Skeletal muscle cell (primary cell): Measurements from ENCODE around the gene PCBD2.
A peak's percentile ranks its signal among the peaks of the same experiment; 100 is the strongest.
"Not testable (repeated sequence)": the region's sequence is repeated elsewhere in the genome, so short reads cannot be mapped to it uniquely, and the experiment has no call there.

Experiments used
- DNase-seq: peaks from one replicate; pipeline ENCODE4 v3.0.0-alpha.2; 2010; ENCODE audit warnings: low read depth
- H3K4me3 ChIP-seq: 2 replicates; pipeline ENCODE4 v1.5.1; 2011; ENCODE audit warnings: low read depth, mild to moderate bottlenecking, control low read depth, low read length, moderate library complexity

PCBD2 gene

GRCh38 chr5:134902071-134902801 is 2.7 kb upstream of the PCBD2 start:
- DNase-seq, result peak; percentile 6
- no peak overlapping the region for H3K4me3 ChIP-seq

DNA sequence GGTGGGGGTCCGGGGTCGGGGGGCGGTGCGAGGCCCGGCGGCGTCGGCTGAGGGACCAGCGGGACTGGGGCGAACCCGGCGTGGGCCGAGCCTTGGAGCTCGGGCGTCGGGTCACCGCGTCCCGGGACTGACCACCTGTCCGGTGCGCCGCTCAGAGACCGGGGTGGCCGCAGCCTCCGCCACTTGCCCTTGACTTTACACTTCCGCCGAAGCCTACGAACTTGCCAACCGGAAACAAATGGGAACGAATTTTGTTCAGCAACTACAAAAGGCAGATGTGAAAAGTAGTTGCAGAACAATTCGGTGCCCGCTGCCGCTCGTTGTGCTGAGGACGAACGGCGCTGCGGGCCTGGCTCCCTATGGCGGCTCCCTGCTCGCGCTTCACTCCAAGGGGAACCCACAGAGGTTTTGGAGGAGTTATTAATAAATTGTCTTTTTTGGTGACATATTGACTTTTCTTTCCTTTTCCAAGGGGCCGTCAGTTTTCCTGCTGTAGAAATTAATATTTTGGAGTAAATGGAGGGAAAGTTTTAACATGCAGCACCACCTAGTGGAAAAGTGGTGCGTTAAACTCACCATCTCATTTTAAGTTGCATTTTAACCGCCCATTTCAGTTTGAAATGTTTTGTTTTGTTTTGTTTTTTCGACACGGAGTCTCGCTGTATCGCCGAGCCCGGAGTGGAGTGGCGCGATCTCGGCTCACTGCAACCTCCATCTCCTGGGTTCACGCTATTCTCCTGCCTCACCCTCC is 490 bp downstream of the PCBD2 start:
- H3K4me3 ChIP-seq, result peak overlapping the region; percentile 77
- DNase-seq, result peak; percentile 19

- DNase-seq, result no peak
- H3K4me3 ChIP-seq, result no peak overlapping the region
Observed at GRCh38 chr5:134906811-134907210, 1.9 kb downstream of the PCBD2 start.

DNA sequence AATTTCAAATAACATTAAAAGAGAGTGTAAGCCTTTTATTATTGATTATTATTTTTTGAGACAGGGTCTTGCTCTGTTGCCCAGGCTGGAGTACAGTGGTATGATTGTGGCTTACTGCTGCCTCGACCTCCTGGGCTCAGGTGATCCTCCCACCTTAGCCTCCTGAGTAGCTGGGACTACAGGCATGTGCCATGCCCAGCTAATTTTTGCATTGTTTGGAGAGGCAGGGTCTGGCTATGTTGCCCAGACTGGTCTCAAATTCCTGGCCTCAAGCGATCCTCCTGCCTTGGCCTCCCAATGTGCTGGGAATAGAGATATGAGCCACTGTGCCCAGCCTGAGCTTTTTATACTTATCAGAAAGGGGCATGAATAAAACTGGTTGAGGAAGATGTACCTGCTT is 5.8 kb downstream of the PCBD2 start:
- not testable (repeated sequence) for DNase-seq, H3K4me3 ChIP-seq

DNA sequence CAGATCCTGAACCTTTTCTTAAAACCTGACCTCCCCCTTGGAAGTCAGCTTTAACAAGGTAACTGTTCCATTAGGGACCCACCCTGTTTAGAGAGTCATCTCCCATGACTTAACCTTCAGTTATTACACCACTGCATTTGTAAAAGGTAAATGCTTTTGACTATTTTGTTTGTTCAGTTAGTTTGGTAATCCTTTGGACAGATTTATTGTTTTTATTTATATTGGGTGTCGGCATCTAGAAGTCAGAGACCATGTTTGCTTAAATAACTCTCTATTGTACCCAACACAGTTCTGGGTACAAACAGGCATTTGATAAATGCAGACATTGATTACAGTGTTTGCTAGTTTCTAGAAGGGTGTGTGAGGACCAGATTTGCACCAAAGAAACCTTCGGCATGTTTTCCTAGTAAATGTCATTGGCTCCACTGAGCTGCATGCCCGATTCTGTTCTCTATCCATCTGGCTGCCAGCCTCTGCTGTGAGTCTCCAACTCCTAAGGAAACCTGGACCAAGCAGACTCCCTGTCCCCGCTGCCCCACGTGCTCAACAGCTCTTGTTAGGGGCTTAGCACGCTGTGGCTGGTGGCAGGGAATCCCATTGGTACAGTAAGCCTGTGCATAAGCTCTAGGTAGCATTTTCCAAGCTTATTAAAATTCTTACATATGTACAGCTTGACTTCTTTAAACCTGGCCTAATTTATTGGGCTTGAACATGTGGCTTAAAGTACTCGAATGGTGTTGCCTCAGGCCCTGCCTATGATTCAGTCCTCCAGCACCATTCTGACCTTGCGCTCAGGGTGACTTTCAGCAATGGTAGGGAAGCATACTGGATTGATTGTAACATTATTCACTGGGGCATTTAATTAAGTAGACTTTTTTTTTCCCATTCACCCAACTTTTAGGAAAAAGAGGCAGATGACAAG is 6.6 kb downstream of the PCBD2 start:
- no peak for DNase-seq
- no peak overlapping the region for H3K4me3 ChIP-seq

- DNase-seq, result no peak
- no peak overlapping the region for H3K4me3 ChIP-seq
Observed at GRCh38 chr5:134913254-134913653, 8.3 kb downstream of the PCBD2 start.

GRCh38 chr5:134913795-134914194 is 8.9 kb downstream of the PCBD2 start:
- no peak for DNase-seq
- no peak overlapping the region for H3K4me3 ChIP-seq

GRCh38 chr5:134917070-134917815 is 12.3 kb downstream of the PCBD2 start:
- no peak for DNase-seq
- H3K4me3 ChIP-seq, result no peak overlapping the region

DNA sequence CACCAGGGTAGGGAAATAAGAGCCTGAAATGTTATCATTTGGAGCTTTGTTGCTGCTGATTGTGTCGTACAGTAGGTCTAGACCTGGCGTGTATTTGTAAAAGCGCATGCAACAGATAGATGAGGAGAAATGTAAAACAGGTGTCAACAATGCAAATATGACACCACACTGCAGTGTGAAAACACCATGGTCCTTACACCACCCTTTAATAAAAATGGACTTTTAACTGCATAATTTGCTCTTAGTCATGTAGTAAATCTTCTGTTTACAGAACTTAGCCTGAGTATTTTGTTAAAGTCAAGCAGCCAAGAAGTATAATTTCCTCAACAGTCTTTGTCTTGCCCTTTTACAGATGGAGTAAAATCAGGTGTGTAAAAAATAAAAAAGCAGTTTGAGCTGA is 13.9 kb downstream of the PCBD2 start:
- H3K4me3 ChIP-seq, result no peak overlapping the region
- DNase-seq, result no peak

GRCh38 chr5:134920848-134921575 is 16.1 kb downstream of the PCBD2 start:
- no peak overlapping the region for H3K4me3 ChIP-seq

DNA sequence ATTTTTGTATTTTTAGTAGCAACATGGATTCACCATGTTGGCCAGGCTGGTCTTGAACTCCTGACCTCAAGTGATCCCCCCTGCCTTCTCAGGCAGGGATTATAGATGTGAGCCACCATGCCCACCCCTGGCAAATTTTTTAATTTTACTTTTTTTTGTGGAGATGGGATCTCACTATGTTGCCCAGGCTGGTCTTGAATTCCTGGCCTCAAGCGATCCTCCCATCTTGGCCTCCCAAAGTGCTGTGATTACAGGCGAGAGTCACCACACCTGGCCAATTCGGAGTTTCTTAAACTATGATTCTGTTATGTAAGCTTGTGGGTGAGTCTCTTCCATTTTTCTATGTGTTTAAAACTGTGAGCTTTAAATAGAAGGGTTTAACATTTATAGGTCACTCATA is 27.6 kb downstream of the PCBD2 start:
- no peak for DNase-seq
- H3K4me3 ChIP-seq, result no peak overlapping the region

More at GRCh38 chr5:134920848-134921575, 16.1 kb downstream of the PCBD2 start:
- no peak for DNase-seq

DNA sequence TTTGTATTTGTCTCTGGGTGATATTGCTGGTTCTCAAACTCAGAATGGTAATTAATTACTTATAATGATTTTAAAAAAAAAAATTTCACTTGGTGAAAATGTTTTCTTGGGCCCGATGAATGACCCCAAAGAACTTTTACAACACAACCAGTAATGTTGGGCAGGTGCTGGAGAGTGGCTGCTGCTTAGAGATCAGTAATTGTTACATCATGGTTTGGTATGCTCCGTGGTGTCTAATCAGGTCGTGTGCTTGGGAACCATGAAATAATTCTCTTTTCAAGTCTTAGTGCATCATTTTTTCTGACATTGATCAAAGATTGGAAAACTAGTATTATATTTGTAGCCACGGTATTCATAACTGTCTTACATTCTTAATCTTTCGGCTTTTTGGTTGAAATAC is 29.3 kb downstream of the PCBD2 start:
- no peak for DNase-seq
- no peak overlapping the region for H3K4me3 ChIP-seq

- no peak overlapping the region for H3K4me3 ChIP-seq
- DNase-seq, result no peak
Observed at GRCh38 chr5:134935711-134936602, 31.0 kb downstream of the PCBD2 start.

- H3K4me3 ChIP-seq, result no peak overlapping the region
- DNase-seq, result no peak
Observed at GRCh38 chr5:134937526-134937925, 32.6 kb downstream of the PCBD2 start.

GRCh38 chr5:134938030-134938429 is 33.1 kb downstream of the PCBD2 start:
- no peak for DNase-seq
- H3K4me3 ChIP-seq, result no peak overlapping the region

DNA sequence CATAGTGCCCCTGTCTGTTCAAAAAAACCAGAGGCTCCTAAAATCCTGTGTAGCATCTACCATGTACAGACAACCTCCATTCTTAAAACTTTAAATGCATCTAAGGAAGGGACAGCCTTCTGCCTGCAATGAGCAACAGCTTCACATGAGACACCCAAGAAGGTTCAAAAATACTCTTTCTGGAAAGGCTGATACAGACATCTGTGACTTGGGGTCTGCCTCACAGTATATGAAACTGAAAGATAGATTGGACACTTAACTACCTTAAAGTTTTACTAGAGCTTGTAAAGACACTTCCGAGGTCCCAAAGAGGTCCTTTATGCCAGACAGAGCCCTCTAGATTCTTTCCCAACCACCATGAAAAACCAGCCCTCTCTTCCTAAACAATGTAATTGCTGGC is 34.6 kb downstream of the PCBD2 start:
- DNase-seq, result no peak
- no peak overlapping the region for H3K4me3 ChIP-seq

DNA sequence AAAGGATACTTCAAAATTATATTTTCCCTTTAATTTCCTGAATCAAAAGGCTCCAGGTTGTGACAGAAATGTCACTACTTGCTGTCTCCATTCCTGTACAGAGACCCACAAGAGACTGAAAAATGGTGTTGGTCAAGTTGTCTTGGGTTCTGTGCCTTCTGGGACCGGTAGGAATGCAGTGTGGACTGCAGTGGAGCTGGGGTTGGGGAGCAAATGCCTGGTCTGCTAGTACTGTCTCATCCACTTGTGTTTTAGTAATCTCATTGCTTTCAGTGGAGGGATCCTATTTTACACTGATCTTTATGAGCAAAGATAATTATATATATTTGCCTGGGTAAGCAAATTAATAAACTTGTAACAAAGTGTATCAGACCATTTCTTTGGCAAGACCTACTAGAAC is 38.6 kb downstream of the PCBD2 start:
- H3K4me3 ChIP-seq, result no peak overlapping the region
- DNase-seq, result no peak

- no peak for DNase-seq
- H3K4me3 ChIP-seq, result no peak overlapping the region
Observed at GRCh38 chr5:134944630-134945029, 39.7 kb downstream of the PCBD2 start.
